IMR-90 (cell line): ENCODE data around the gene UGGT1. TPM values are rescaled to one million over a fixed set of nuclear protein-coding genes. Genes with fewer than 3 reads are reported as not detected.

ENCODE experiments used
- ATAC-seq: fragments of 200-7000 bp; cut with Tn5 transposase; 2 replicates; pipeline ENCODE4 v1.9.1; 2020; ENCODE audit warnings: low read depth, mild to moderate bottlenecking, moderate library complexity
- BruUV-seq: library from RNA; stranded (reverse); fragments of 400-500 nt; replicated peaks from 2 replicates; lab custom pipeline; 2021; lab: Mats Ljungman, UMichigan
- CTCF ChIA-PET: fragments of 300-600 bp; formaldehyde crosslinking; extraction: SDS; loops from one replicate; lab custom pipeline; 2021; ENCODE audit warnings: antibody characterized with exemption; lab: Yijun Ruan, JAX
- POLR2A ChIA-PET: fragments of 300-600 bp; sonication (Branson Sonifier 250); formaldehyde crosslinking; loops from one replicate; lab custom pipeline; 2022; ENCODE audit warnings: antibody characterized with exemption; ENCODE audit not compliant: unreplicated experiment; lab: Charles Lee
- DNase-seq: peaks from one replicate; pipeline ENCODE4 v3.0.0; 2013
- H2AFZ ChIP-seq: replicated peaks from 2 replicates; pipeline ENCODE3; 2013; ENCODE audit warnings: low read length, mild to moderate bottlenecking; ENCODE audit not compliant: poor library complexity
- H2AK5ac ChIP-seq: 2 replicates; pipeline ENCODE4 v1.6.1; 2013; ENCODE audit warnings: low read depth, low read length, inconsistent platforms
- H2AK9ac ChIP-seq: replicated peaks from 2 replicates; pipeline ENCODE3; 2013; ENCODE audit warnings: mild to moderate bottlenecking, low read depth, low read length, moderate library complexity; ENCODE audit not compliant: poor library complexity
- H2BK120ac ChIP-seq: 2 replicates; pipeline ENCODE4 v1.6.1; 2013; ENCODE audit warnings: low read depth, low read length, inconsistent platforms
- H2BK15ac ChIP-seq: 3 replicates; pipeline ENCODE4 v1.6.1; 2013; ENCODE audit warnings: low read depth, low read length, inconsistent platforms
- H2BK20ac ChIP-seq: 2 replicates; pipeline ENCODE4 v1.6.1; 2013; ENCODE audit warnings: low read depth, mild to moderate bottlenecking, inconsistent platforms, low read length, moderate library complexity
- H2BK5ac ChIP-seq: 2 replicates; pipeline ENCODE4 v1.6.1; 2013; ENCODE audit warnings: mild to moderate bottlenecking, low read depth, low read length, inconsistent platforms; ENCODE audit not compliant: poor library complexity, severe bottlenecking
- H3K14ac ChIP-seq: replicated peaks from 2 replicates; pipeline ENCODE4 v1.6.1; 2013; ENCODE audit warnings: low read depth, low read length, inconsistent platforms
- H3K18ac ChIP-seq: 2 replicates; pipeline ENCODE4 v1.6.1; 2013; ENCODE audit warnings: low read depth, low read length, control low read depth
- H3K23ac ChIP-seq: 2 replicates; pipeline ENCODE4 v1.6.1; 2013; ENCODE audit warnings: low read depth, low read length, inconsistent platforms
- H3K27ac ChIP-seq: 2 replicates; pipeline ENCODE4 v1.5.1; 2013; ENCODE audit warnings: mild to moderate bottlenecking, control low read depth, low read length; ENCODE audit not compliant: insufficient read depth
- H3K27me3 ChIP-seq: 2 replicates; pipeline ENCODE4 v1.6.1; 2013; ENCODE audit warnings: low read length; ENCODE audit not compliant: control insufficient read depth, insufficient read depth
- H3K36me3 ChIP-seq: 2 replicates; pipeline ENCODE4 v1.6.1; 2013; ENCODE audit warnings: low read length, mixed read lengths; ENCODE audit not compliant: control insufficient read depth, insufficient read depth
- H3K4ac ChIP-seq: 2 replicates; pipeline ENCODE4 v1.6.1; 2013; ENCODE audit warnings: low read depth, low read length, inconsistent platforms
- H3K4me1 ChIP-seq: 2 replicates; pipeline ENCODE4 v1.6.1; 2013; ENCODE audit warnings: low read length, mixed read lengths; ENCODE audit not compliant: control insufficient read depth, insufficient read depth
- H3K4me2 ChIP-seq: 2 replicates; pipeline ENCODE4 v1.6.1; 2013; ENCODE audit warnings: low read depth, mild to moderate bottlenecking, control low read depth, low read length, moderate library complexity
- H3K4me3 ChIP-seq: 2 replicates; pipeline ENCODE4 v1.5.1; 2013; ENCODE audit warnings: low read depth, mild to moderate bottlenecking, control low read depth, low read length, moderate library complexity; ENCODE audit not compliant: insufficient read depth
- H3K56ac ChIP-seq: 2 replicates; pipeline ENCODE4 v1.6.1; 2013; ENCODE audit warnings: low read length, inconsistent platforms; ENCODE audit not compliant: insufficient read depth; ENCODE audit errors: extremely low read depth
- H3K79me1 ChIP-seq, 2 experiments: 2 replicates each; pipeline ENCODE4 v1.6.1; 2013; ENCODE audit warnings: low read length in 2 of 2, inconsistent platforms in 1 of 2, low read depth in 1 of 2
- H3K9ac ChIP-seq: 2 replicates; pipeline ENCODE4 v1.6.1; 2013; ENCODE audit warnings: low read depth, low read length, control low read depth
- H3K9me1 ChIP-seq: 2 replicates; pipeline ENCODE4 v1.6.1; 2013; ENCODE audit warnings: low read length, inconsistent platforms; ENCODE audit not compliant: insufficient read depth
- H3K9me3 ChIP-seq: 2 replicates; pipeline ENCODE4 v1.6.1; 2013; ENCODE audit warnings: low read length; ENCODE audit not compliant: control insufficient read depth, insufficient read depth
- H4K20me1 ChIP-seq: 2 replicates; pipeline ENCODE4 v1.6.1; 2013; ENCODE audit warnings: low read length, inconsistent platforms; ENCODE audit not compliant: insufficient read depth
- H4K5ac ChIP-seq: 2 replicates; pipeline ENCODE4 v1.6.1; 2013; ENCODE audit warnings: mild to moderate bottlenecking, low read depth, low read length, control low read depth
- H4K8ac ChIP-seq, 2 experiments: 2 replicates each; pipeline ENCODE4 v1.6.1; 2013; ENCODE audit warnings: low read depth in 2 of 2, low read length in 2 of 2, control low read depth in 1 of 2, inconsistent platforms in 1 of 2
- H4K91ac ChIP-seq: 2 replicates; pipeline ENCODE4 v1.6.1; 2013; ENCODE audit warnings: low read depth, low read length, inconsistent platforms; ENCODE audit not compliant: insufficient read depth
- BHLHE40 ChIP-seq: fragments of 150-350 bp; IDR thresholded peaks from 2 replicates; pipeline ENCODE4 v1.6.1; 2016; ENCODE audit warnings: mild to moderate bottlenecking, low read depth, low read length
- CEBPB ChIP-seq: IDR thresholded peaks from 2 replicates; pipeline ENCODE4 v1.6.1; 2012; ENCODE audit warnings: low read depth, low read length, improper control_type of control experiment
- CHD1 ChIP-seq: IDR thresholded peaks from 2 replicates; pipeline ENCODE4 v1.6.1; 2012; ENCODE audit warnings: low read depth, low read length, improper control_type of control experiment
- FOS ChIP-seq: fragments of 150-350 bp; IDR thresholded peaks from 2 replicates; pipeline ENCODE4 v1.6.1; 2016; ENCODE audit warnings: low read depth, low read length
- MAZ ChIP-seq: IDR thresholded peaks from 2 replicates; pipeline ENCODE4 v1.6.1; 2012; ENCODE audit warnings: low read depth, mild to moderate bottlenecking, low read length, improper control_type of control experiment, moderate library complexity, borderline replicate concordance
- MXI1 ChIP-seq: IDR thresholded peaks from 2 replicates; pipeline ENCODE4 v1.6.1; 2012; ENCODE audit warnings: low read depth, mild to moderate bottlenecking, low read length, moderate library complexity, borderline replicate concordance
- POLR2A ChIP-seq: IDR thresholded peaks from 2 replicates; pipeline ENCODE4 v1.6.1; 2012; ENCODE audit warnings: mild to moderate bottlenecking, low read depth, low read length
- RAD21 ChIP-seq: IDR thresholded peaks from 2 replicates; pipeline ENCODE4 v1.6.1; 2012; ENCODE audit warnings: low read length, improper control_type of control experiment
- RCOR1 ChIP-seq: IDR thresholded peaks from 2 replicates; pipeline ENCODE4 v1.6.1; 2012; ENCODE audit warnings: mild to moderate bottlenecking, low read length, improper control_type of control experiment; ENCODE audit not compliant: insufficient replicate concordance
- RFX5 ChIP-seq: IDR thresholded peaks from 2 replicates; pipeline ENCODE4 v1.8.0; 2012; ENCODE audit warnings: low read depth, mild to moderate bottlenecking, low read length, moderate library complexity
- SMC3 ChIP-seq: fragments of 150-350 bp; IDR thresholded peaks from 2 replicates; pipeline ENCODE4 v1.6.1; 2016; ENCODE audit warnings: low read depth, mild to moderate bottlenecking, antibody characterized with exemption, low read length, moderate library complexity
- WGBS, 2 experiments: methylation state at CpG; one replicate each; pipeline versions ENCODE4 v1.1.5 to v1.1.7; 2013; ENCODE audit warnings: missing lambda C conversion rate in 2 of 2; ENCODE audit not compliant: insufficient read length in 1 of 2; ENCODE audit errors: extremely low coverage in 2 of 2; 5-methylcytosine and 5-hydroxymethylcytosine counted together
- dilution Hi-C: fragments of 300-500 bp; cut with HindIII; formaldehyde crosslinking; loops from one replicate; pipeline ENCODE4 v1.14.3; 2018; ENCODE audit warnings: low sequenced_read_pairs; ENCODE audit not compliant: unreplicated experiment
- in situ Hi-C: fragments of 300-500 bp; cut with MboI; formaldehyde crosslinking; loops from 3 replicates; pipeline ENCODE4 v1.14.3; 2019; ENCODE audit warnings: low sequenced_read_pairs, inconsistent platforms, mixed read lengths
- intact Hi-C: fragments of 100-400 bp; cut with micrococcal nuclease; formaldehyde crosslinking; loops from 2 replicates; pipeline ENCODE4 v1.10.0; 2022
- polyA plus RNA-seq, 3 experiments: library from polyadenylated mRNA; depleted of rRNA; stranded (reverse); fragments of >200 nt; gene quantifications; 2 replicates each; pipeline ENCODE4 v1.2.3, GENCODE V29; 2012; ENCODE audit warnings: low replicate concordance in 1 of 3
- total RNA-seq: library from RNA; depleted of rRNA; stranded (reverse); fragments of >200 nt; gene quantifications from 2 replicates; pipeline ENCODE4 v1.2.3, GENCODE V29; 2012
- TF ChIP-seq, protein P1 (sequence below): conservative IDR thresholded peaks from 2 replicates; pipeline ENCODE4 v1.5.1; 2012; ENCODE audit warnings: mild to moderate bottlenecking, low read depth, low read length, improper control_type of control experiment

UGGT1 gene
- total and polyA plus RNA-seq, 2 of the 4 experiments (the other 2 are of a cell fraction): 26.1 to 71.3 TPM

DNA sequence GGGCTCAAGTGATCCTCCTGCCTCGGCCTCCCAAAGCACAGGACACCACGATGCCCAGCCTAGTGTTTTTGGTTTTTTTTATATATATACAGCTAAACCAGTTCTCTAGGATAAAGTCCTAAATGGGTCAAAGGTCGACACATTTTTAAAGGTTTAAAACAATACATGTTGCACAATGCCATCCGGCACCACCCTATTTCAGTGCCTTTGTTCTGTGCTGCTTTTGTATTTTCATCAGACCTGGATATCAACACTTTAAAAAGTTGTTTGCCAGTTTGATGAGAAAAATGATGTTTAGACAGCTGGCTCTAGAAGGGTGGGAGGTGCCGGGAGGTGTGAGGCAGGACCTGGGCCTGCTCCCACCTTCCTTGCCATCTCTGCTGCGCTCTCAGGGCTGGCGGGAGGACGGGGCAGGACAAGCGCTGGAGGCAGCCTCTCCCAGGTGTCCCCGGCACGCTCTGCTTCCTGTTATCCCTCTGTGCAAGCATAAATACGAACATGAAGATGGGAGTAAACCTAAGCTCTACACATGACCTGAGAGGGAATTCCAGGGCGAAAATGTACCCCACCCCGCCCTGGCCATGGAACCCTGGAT, 124.0 kb downstream of the UGGT1 start:
- H2BK120ac ChIP-seq: no peak overlapping the region
- H3K79me1 ChIP-seq: no peaks in the 10 kb centered on the region
- intact Hi-C loops (no loop called here), in situ Hi-C loops (no loop called here), dilution Hi-C loops (no loop called here)
- ChIA-PET POLR2A (no interaction called here), CTCF (interaction anchor here (1.0 kb wide), 1 partner anchor 36 kb away, joined by 3 read pairs; no protein-coding TSS in a partner anchor)
- no peak overlapping the region for H4K5ac ChIP-seq
- ATAC-seq (no peak), DNase-seq (no peak)
- no peaks in the 10 kb centered on the region for H3K4me1 ChIP-seq
- no peak overlapping the region for H3K23ac ChIP-seq
- H3K36me3 ChIP-seq: no peaks in the 10 kb centered on the region
- H2AFZ ChIP-seq: peak overlapping the region; percentile 4
- H2AK5ac ChIP-seq: no peak overlapping the region
- no peak overlapping the region for H3K27ac ChIP-seq
- no peak for TF ChIP-seq RFX5
- no peak for TF ChIP-seq POLR2A
- no peak for TF ChIP-seq CEBPB
- TF ChIP-seq FOS: no peak
- TF ChIP-seq RAD21: no peak
- TF ChIP-seq RCOR1: no peak
- no peak for TF ChIP-seq CHD1
- TF ChIP-seq, protein P1, sequence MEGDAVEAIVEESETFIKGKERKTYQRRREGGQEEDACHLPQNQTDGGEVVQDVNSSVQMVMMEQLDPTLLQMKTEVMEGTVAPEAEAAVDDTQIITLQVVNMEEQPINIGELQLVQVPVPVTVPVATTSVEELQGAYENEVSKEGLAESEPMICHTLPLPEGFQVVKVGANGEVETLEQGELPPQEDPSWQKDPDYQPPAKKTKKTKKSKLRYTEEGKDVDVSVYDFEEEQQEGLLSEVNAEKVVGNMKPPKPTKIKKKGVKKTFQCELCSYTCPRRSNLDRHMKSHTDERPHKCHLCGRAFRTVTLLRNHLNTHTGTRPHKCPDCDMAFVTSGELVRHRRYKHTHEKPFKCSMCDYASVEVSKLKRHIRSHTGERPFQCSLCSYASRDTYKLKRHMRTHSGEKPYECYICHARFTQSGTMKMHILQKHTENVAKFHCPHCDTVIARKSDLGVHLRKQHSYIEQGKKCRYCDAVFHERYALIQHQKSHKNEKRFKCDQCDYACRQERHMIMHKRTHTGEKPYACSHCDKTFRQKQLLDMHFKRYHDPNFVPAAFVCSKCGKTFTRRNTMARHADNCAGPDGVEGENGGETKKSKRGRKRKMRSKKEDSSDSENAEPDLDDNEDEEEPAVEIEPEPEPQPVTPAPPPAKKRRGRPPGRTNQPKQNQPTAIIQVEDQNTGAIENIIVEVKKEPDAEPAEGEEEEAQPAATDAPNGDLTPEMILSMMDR: no peak
- TF ChIP-seq MXI1: no peak
- no peak for TF ChIP-seq BHLHE40
- no peak for TF ChIP-seq SMC3
- no peak for TF ChIP-seq MAZ
- H2AK9ac ChIP-seq: no peak overlapping the region
- no peak overlapping the region for H4K91ac ChIP-seq
- H2BK15ac ChIP-seq: no peak overlapping the region
- peaks cover 4% of the 10 kb centered on the region for H3K27me3 ChIP-seq
- no peak overlapping the region for H3K56ac ChIP-seq
- H4K8ac ChIP-seq: no peak overlapping the region
- no peak overlapping the region for H2BK5ac ChIP-seq
- no peak overlapping the region for H3K14ac ChIP-seq
- H3K4me3 ChIP-seq: no peak overlapping the region
- no peaks in the 10 kb centered on the region for H3K9me1 ChIP-seq
- H3K9me3 ChIP-seq: peaks cover under 1% of the 10 kb centered on the region; the same call in 1 of the 2 replicates
- H3K4ac ChIP-seq: no peak overlapping the region
- no peak overlapping the region for H3K18ac ChIP-seq
- no peak overlapping the region for H3K9ac ChIP-seq
- no peaks in the 10 kb centered on the region for H4K20me1 ChIP-seq
- no peak overlapping the region for H2BK20ac ChIP-seq
- BruUV-seq: no TSS peak
- 84% methylated on average over 3 of the region's 14 CpGs; no CpG with 5 or more reads in 1 of the 2 experiments for WGBS, 2 experiments
- no peak overlapping the region for H3K4me2 ChIP-seq
